DMS153 treated with DMSO at 0.1 percent for 48 hours (cell line): Measurements from ENCODE around the gene DNAJB7.
"Not testable (repeated sequence)": the region's sequence is repeated elsewhere in the genome, so short reads cannot be mapped to it uniquely, and the experiment has no call there.

Source experiments
- DNase-seq: peaks from one replicate; lab custom pipeline; 2025; ENCODE audit not compliant: unreplicated experiment; lab: John Stamatoyannopoulos, UW

DNAJB7 gene

DNA sequence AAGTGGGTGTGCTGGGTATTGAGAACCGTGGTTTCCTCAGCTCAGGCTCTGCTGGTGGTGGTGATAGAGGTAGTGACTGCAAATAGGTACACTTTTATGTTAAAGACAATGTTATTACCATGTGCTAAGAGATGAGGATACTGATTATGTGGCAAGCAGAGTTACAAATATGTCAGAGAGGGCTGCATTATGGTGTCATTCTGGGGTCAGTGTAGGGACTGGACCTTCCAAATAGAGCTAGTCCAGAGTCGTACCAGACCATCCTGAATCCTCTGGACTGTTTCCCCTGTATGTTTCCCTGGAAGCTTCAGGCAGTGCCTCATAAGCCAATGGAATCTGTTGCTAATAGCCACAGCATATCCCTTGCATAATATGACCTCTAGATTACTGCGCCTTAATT lies at the start of gene DNAJB7:
TSS of gene DNAJB7 (minus strand) at position 101 of the 400 bp plus-strand sequence. CDS start 119 bp downstream, outside the sequence.
- no peak for DNase-seq

- no peak for DNase-seq
Observed at GRCh38 chr22:40908895-40909294, 47.0 kb upstream of the DNAJB7 start.

GRCh38 chr22:40904101-40904500 lies 42.2 kb upstream of the DNAJB7 start:
- DNase-seq = no peak

- peak; percentile 32 for DNase-seq
Observed at GRCh38 chr22:40898850-40899357, 37.0 kb upstream of the DNAJB7 start.

GRCh38 chr22:40894417-40894816 lies 32.5 kb upstream of the DNAJB7 start:
- no peak for DNase-seq

DNA sequence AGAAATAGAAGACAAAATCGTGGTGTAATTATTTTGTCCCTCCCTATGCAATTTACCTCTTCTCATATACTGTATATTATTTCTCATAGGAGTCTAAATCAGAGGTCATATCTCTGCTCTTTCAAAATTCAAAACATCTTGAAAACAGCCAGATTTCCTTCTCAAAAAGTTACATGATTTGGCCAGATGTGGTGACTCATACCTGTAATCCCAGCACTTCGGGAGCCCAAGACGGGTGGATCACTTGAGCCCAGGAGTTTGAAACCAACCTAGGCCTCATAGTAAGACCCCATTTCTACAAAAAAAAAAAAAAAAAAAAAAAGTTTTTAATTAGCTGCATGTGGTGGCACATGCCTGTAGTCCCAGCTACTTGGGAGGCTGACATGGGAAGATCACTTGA lies 29.0 kb upstream of the DNAJB7 start:
- no peak for DNase-seq

DNA sequence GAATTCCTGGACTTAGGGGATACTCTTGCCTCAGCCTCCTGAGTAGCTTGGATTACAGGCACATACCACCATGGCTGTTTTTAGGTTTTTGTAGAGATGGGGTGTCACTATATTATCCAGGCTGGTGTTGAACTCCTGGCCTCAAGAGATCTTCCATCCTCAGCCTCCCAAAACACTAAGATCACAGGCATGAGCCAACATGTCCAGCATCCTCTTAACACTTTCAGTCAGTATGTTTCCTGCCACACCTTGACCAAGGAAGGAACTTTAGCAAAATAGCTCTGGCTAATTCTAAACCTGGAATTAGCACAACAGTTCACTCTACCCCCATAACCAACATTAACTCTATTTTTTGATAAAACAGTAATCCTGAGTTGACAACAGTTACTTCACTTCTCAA lies 27.2 kb upstream of the DNAJB7 start:
- no peak for DNase-seq

DNA sequence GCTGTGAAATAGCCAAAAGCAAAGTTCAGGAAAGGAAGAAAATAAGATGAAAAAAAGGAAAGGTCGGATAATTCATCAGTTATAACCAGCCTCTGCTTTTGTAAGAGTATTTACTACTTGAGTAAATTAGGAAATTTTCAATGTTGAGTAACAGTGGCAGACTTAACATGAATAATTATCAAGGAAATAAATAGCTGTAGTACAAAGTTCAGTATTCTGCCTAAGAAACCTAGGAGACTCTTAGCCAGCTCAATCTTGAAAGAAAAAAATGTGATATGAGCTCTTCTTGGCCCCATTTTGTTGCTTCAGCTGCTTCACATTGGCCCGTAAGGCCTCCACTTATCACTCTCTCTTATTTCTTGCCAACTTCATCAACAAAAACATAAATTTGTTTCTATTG lies 17.0 kb upstream of the DNAJB7 start:
- no peak for DNase-seq

- no peak for DNase-seq
Observed at GRCh38 chr22:40877488-40877887, 15.6 kb upstream of the DNAJB7 start.

DNA sequence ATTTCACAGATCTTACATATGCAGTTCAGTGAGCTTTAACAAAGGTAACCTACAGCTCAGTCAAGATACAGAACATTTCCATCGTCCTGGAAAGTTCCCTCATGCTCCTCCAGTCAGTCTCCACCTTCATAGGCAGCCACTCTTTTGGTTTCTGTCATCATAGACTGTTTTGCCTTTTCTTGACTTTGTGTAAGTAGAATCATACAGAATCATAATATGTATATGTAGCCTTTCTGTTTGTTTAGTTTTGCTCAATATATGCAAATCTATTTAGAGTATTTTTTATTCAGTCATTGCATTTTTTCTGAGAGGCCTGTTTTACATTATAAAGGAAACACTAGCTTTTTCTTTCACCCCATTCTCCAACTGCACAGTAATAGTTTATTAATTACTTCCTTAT lies 15.0 kb upstream of the DNAJB7 start:
- no peak for DNase-seq

- no peak for DNase-seq
Observed at GRCh38 chr22:40875111-40875510, 13.2 kb upstream of the DNAJB7 start.

DNA sequence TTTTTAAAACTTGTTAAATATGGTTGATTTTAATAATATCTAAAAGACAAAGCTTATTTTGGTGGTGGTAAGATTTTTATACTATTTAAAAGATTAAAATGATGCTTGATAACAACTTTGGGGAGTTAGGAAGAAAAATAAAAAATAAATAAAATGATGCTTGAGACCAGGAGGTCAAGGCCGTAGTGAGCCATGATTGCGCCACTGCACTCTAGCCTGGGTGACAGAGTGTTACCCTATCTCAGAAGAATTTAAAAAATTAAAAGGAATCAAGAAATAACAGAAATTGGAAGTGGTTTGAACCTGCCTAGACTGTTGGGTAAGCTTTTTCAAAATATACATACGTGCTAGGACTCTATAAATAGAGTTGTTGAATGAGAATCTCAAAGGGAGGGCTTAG lies 12.1 kb upstream of the DNAJB7 start:
- no peak for DNase-seq

- DNase-seq = not testable (repeated sequence)
Observed at GRCh38 chr22:40868379-40868778, 6.5 kb upstream of the DNAJB7 start.

- no peak for DNase-seq
Observed at GRCh38 chr22:40867109-40867508, 5.2 kb upstream of the DNAJB7 start.

GRCh38 chr22:40862537-40862936 lies 624 bp upstream of the DNAJB7 start:
- no peak for DNase-seq

DNA sequence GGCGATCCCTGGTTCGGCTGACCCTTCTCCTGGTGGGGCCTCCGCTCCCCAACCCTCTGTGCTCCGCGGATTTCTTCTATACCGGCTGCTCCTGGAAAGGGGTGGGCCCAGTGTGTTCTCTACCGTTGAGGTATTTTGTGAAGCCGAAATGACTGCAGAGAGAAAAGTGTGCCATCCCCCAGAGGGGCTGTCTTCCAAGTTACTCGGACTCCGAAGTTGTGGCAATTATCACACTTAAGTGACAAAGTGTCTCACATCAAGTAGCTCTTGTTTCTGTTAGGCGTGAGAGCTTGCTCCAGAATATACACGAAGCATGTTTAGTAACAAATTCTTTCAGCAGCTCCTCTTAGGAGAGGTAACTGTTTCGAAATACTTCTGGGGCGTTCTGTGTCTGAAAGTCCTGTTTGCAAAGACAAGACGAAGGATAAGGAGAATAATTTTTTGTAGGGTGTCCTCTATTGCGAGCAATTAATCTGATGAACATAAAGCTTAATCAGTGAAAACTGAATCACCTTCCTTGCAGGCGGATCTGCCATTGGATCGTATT lies 4.5 kb downstream of the DNAJB7 start:
- no peak for DNase-seq

GRCh38 chr22:40856513-40857308 lies 5.2 kb downstream of the DNAJB7 start, which contains the start of the genes ST13 and XPNPEP3:
Gene ST13 (minus strand): TSS chr22:40856639. CDS start chr22:40856540, 99 bp downstream.
Gene XPNPEP3 (plus strand): TSS chr22:40857148. CDS start chr22:40857182, 34 bp downstream.
- peak; percentile 91 for DNase-seq

DNA sequence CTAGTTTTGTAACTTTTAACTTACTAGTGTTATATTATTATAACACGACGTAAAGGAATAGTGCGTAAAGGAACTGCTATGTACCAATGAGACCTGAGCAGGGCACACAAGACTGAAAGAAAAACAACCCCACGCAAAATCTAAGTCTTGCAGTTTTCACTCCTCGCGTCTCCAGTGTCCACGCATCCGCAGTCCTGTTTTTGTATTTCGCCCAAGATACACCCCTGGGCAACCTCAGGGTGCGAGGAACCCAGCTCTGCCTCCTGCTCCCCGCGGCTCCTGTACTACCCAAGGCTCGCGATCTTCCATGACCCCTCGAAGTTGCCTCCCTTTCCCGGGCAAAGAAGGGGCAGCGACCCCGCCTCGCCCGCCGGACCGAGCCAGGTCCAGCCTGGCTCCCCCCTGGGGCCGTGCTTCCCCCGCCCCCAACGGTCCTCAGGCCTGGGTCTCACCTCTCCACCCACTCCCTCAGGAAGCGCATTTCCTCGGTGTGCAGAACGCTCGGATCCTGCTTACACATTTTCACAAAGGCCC lies 5.9 kb downstream of the DNAJB7 start:
- no peak for DNase-seq

DNA sequence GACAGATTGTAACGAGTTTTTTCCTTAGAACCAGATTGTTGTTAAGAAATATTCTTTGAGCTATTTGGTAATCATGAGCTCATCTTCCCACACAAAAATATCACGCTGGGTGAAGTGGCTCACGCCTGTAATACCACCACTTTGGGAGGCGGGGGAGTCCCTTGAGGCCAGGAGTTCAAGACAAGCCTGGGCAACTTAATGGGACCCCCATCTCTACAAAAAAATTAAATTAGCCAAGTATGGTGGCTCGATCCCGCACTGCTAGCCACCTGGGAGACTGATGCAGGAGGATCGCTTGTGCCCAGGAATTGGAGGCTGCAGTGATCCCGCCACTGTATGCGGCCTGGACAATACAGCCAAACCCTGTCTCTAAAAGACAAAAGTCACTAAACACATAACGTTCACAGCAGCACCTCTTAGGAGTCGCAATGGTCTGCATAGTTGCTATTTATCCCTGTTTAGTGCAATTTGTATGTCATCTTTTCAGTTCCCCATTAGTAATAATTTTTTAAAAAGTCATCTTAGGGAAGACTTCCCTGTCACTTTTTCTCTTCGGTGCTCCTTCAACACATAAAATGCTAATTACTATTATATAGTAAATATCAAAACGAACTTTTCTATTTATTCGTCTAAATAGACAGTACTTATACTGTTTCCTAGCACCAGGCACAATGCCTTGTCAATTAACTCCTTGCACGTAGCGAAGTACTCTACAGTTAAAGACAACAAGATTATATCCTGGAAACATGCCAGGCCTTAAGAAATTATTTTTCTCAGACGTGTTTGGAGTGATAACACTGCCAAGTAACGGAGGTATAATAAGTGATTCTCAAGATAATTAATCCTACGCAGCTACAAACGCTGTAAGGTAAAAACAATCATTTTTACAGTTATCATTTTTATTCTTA lies 6.6 kb downstream of the DNAJB7 start:
- no peak for DNase-seq

- no peak for DNase-seq
Observed at GRCh38 chr22:40853961-40854360, 8.0 kb downstream of the DNAJB7 start.

DNA sequence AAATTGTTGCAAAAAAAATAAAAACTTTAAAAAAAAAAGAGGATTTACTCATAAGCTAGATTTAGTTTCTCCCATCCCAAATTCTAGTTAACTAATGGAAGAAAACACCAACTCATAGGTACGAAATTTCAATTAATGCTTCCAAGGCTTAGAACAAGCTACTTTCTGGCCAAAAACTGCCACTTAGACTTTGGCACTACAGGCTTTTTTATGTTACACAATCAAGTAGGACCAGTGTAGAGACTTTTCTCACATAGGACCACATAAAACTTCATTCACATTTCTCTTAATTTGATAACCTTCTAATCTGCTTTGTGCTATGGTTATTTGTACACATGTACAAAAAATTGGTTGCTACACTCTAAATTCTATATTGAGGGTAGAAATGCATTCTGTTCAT lies 8.6 kb downstream of the DNAJB7 start:
- DNase-seq = no peak
